GM21381 (cell line): ENCODE data around the gene COL5A1.
"Not testable (repeated sequence)": the region's sequence is repeated elsewhere in the genome, so short reads cannot be mapped to it uniquely, and the experiment has no call there.

ENCODE experiments used
- ATAC-seq: cut with Tn5 transposase; IDR thresholded peaks from one replicate; pipeline ENCODE4 v1.9.1; 2021; ENCODE audit warnings: mild to moderate bottlenecking, moderate library complexity; ENCODE audit not compliant: unreplicated experiment

Gene COL5A1

DNA sequence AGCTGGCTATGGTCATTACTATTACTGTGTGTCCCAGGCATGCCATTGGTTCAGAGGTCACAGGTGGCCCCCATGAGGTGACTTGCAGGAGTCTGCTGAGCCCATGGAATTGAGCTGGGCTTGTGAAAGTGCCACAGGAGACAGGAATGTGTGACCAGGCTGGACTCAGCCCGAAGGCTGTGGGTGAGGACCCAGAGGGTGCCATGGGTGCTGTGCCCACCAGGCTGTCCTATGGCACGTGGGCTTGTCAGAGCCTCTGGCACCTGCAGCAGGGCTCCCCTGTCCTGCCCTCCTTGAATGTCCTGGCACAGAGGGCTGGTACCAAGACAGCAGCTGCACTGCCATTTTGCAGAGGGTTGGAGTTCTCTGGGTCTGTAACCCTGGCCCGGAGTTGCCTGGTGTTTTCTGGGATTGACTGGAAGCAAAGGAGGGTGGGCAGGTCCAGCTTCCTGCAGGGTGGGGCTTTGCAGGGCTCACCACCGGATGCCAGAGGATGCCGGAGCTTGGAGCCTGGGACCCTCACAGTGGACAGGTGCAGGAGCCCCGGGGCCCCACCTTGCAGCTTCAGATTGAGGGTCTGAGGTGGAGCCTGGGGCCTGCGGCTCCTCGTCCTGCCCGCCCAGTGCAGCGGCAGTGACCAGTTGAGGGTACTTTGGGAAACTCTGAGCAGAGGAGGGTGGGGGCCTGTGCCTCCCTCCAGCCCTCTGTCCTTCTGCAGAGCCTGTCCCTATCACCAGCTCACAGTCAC lies 14.2 kb downstream of the COL5A1 start:
- no peak for ATAC-seq

DNA sequence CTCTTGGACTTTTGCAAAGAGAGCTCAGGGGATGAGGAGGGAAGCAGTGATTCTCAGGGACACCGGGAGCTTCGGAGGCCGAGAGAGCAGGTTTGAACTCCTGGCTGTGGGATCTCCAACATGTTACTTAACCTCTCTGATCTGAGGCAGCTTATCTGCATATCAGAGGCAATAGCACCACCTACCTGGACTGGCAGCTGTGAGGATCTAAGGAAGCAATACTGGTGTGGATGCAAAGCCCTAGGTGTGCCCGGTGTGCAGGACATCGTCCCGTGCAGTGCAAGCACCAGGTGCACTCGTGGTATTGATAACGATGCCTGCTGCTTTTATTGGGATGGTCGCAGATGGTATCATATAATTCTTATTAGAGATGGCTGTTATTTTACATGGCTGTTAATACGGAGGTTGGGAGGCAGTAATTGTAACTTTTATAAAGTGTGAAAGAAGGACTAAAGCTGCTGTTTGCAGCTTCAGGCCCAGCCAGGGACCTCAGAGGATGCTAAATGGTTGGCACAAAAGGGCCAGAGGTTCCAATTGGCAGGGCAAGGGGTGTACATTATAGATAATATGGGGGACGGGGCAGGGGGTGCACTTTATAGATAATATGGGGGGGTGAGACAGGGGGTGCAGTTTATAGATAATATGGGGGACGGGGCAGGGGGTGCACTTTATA lies 14.9 kb downstream of the COL5A1 start:
- no peak for ATAC-seq

DNA sequence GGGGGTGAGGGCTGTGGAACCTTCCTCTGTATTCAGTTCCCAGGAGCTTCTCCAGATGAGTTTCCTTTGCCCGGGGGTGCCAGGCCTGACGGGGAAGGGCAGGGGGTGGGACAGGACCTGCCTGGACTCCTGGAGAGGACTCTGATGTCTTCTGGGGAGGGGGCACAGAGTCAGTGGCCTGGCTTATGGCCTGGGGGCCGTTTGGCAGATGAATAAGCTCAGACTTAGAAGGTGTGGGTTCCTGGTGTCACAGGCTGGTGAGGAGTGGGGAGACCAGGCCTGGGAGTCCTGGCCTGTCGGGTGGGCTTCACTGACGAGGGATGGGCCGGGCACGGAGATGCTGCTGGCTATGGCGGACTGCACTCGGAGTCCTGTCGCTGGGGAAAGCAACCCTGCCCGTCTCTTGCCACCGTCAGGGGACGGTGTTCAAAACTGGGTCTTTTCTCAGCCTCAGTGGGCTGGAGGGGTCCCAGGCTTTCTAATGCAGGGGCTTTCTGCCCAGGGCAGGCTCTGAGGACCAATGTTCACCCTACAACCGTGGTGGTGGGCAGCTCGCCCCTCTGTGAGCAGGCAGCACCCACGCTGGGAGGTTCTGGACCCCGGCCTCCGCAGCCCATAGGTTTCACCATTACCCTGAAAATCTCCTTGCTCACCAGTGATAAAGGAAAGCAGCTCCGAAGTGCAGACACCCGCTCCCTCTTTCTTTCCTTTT lies 16.2 kb downstream of the COL5A1 start:
- ATAC-seq, result no peak

DNA sequence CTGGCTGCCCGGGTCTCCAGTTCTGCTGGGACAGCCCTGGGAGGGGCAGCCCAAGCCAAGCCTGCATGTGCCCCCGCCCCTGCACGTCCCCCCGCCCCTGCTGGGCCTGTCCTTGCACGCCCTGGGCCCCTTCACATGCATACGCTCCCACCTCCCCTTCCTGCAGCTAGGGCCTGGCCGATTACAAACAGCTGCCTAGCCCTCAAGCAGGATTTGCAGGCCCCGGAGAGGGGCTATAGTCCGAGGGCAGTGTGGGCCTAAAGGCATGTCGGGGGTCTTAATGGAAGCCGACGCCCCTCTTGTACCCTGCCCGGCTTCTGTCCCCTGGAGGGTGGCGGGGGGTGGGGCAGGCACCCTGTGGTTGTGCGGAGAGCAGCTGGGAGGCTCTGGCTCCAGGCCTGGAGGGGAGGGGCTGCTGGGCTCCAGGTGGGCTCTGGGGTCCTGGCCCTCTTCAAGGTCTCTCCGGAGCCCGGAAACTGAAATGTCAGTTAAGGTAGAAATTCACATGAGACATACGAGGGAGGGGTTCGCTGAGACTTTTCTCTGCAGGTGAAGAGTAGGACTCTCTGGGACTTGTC lies 16.9 kb downstream of the COL5A1 start:
- no peak for ATAC-seq

DNA sequence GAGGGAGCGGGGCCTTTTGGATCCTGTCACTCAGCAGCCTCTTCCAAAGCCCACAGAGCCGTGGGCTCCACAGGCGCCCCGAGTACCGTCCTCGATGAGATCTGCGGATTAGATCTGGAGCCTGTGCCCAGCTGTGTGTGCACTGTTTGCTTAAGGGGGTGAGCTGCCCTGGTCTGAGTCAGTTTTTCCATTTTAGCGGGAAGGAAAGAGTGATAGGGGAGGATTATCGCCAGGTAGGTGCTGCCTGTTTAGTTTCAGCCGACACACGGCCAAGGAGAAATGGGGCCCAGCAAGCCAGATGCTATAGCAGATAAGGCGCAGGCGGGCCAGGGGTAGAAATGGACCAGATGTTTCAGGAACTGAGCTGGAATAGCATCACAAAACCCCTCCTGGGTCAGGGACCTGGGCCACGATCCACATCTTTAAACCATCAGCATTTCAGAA lies 18.1 kb downstream of the COL5A1 start:
- no peak for ATAC-seq

DNA sequence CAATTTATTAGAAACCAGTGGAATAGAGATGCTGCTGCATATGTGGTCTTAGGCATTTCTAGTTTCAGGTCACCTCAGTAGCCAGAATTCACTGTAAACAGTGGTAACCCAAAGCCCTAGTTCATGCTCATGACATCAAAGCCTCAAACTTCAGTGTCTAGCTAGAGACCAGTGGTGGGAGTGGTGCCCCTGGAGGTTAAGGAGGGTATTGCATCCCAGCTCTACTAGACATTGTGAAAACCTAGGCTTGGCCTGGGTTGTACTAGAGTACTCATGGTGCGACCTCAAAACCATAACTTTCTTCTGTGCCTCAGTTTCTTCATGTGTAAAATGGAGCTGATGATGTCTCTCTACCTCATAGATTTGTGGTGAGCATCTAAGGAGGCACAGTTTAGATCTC lies 18.8 kb downstream of the COL5A1 start:
- no peak for ATAC-seq

DNA sequence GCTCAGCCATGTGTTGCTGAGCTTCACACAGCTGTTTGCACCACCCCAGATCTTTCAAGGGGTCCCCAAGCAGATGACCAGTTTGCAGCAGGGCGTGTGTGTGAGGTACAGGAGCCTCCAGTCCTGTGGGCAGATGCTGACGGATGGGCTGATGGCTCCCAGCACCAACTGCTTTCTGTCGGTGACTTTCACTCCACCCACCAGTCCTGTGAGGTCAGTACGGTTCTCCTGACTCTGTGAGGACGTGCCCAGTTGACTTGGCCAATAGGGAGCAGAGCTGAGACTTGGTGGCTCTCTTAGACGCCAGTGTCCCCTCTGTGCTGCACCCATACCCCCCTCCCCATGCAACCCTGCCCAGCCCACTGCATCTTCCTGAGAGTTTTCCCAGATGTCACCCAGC lies 19.7 kb downstream of the COL5A1 start:
- no peak for ATAC-seq

DNA sequence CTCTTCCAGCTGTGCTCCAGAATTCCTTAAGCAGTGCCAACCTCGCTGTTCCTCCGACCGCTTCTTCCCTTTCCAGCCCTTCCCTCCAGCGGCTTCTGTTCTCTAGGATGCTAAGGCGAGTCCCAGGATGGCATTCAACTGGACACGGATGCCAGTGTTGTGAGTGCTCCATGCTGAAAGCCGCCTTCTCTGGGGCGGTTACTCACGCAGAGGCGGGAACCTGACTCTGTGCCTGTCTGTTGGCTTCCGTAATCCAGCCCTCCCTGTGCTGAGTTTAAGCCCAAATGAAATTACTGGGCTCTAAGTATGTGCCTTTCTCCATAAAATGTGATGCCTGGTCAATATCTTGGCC lies 20.2 kb downstream of the COL5A1 start:
- ATAC-seq, result no peak

DNA sequence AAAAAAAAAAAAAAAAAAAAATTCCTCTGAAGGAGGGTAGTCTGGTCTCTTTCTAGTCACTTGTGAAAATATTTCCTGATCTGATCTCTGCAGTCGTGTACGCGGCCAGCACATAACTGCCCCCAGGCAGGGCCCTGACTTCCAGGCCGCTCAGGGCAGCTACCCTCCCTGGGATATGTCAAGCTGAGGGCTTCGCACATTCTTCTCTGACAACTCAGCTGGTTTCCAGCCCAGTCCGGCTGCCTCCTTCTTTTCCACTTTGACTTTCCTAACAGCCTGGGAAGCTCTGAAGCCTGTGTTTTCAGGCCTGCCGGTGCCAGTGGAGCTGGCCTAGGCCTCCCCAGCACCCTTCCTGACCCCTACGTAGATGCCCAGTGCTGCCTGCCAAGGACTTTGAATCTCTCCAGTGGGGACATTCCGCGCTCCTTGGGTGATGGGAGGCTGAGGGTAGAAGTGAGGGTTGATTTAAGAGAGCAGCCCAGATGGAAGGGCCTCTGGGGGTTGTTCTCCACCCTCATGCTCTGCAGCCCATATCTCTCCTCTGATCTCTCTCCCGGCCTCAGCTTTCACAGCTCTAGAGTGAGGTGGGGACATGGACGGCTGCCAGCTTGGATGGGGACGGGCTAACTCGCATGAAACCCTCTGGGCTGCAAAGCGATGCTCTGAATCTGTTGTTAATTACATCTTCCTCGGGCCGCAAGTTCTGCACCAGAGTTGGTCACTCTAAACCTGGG lies 20.7 kb downstream of the COL5A1 start:
- no peak for ATAC-seq

DNA sequence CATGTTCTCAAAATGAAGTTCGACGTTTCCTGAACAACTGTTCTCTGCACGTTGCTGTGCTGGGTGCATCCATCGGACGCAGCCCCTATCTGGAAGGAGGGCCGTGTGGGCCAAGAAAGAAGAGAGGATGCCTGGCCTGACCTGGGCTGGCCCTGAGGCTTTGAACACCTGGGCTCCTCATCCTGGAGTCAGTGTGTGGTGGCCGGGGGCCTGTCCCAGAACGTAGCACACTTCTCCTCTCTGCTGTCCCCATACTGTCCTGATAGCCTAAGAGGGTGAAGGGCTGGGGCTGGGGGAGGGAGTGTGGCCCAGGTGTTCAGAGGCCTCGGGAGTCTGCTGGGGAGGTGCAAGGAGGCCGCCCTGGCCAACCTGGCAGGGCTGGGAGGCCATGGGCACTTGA lies 21.5 kb downstream of the COL5A1 start:
- ATAC-seq, result no peak

DNA sequence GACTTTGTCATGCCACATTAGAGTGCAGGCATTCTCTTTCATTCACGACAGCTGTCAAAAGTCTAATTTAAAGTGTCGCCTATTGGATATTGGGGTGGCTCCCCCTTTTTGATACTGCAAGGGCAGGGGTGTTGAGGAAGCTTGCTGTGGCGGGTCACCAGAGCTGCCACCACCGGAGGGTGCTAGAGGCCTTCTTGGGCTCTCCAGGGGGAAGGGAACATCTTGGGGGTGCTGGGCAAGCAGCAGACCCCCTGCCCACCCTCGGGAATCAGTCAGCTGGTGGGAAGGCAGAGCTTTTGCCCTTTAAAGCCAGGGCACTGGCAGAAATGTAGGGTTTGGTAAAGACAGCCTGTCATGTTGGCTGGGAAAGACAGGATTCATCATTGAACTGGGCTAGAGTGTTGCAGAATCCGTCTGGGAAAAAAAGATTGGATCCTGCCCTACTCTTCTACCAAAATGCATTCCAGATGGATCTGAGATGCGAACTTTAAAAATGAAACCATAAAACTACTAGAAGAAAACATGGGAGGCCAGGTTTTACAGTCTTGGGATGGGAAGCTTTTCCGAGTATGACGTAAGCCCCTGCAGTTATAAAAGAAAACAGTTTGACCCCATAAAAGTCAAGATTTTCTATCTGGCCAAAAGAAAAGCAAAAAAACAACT lies 22.3 kb downstream of the COL5A1 start:
- ATAC-seq, result no peak

DNA sequence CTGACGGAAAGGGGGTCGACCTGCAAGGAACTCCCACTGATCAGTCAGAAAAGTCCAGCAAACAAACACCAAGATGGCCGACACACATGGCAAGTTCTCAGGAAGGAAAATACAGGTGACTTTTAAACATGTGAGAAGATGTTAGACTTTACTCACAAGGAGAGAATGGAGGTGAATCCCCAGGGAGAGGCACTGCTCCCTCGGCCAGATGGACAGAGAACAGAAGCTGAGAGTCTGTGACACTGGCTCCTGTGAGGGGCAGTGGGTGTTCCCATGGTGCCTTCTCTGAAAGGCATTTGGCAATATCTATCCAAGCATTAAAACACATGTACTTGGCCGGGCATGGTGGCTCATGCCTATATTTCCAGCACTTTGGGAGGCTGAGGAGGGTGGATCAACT lies 22.8 kb downstream of the COL5A1 start:
- ATAC-seq, result no peak

DNA sequence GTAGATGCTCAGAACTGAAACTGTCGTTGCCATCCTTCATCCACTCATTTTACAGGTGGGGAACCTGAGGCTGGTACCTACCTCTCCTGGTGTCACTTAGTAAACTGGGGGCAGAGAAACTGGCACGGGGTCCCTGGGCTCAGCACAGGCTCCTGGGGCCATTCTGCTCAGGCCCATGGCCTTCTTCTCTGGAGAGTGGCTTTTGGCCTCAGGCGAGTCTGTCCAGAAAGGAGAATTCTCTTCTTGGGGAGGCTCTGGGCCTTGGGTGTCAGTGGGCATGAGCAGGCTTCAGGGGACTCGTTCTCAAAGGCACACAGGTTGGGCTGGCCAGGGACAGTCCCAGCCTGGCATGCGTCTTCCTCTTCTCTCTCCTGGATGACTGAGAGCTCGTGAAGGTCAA lies 24.6 kb downstream of the COL5A1 start:
- no peak for ATAC-seq

DNA sequence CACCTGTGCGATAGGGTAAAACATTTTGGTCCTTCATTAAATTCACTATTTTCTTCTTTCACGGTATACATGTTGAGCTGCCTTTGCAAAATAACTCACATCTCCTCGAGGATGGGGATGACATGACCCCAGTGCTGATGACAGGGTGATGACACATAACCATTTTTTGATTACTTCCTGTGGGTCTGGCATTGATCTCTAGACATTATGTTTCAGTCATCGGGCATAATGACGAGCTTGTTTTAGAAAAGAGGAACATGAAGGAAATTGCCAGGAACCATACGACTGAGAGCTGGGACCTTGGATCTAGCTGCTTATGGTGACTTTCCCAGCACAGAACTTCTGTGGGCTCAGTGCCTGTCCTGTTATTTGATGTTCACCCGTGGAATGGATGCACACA lies 25.2 kb downstream of the COL5A1 start:
- ATAC-seq, result no peak

DNA sequence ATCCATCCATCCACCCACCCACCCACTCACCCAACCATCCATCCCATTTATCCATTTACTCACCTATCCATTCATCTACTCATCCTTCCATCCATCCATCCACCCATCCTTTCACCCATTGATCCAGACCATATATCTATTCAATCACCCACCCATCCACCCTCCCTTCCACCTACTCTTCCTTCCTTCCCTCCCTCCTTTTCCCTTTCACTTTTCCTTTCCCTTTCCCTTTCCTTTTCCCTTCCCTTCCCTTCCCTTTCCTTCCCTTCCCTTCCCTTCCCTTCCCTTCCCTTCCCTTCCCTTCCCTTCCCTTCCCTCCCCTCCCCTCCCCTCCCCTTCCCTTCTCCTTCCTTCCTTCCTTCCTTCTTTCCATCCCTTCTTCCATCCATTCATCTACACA lies 27.4 kb downstream of the COL5A1 start:
- not testable (repeated sequence) for ATAC-seq

DNA sequence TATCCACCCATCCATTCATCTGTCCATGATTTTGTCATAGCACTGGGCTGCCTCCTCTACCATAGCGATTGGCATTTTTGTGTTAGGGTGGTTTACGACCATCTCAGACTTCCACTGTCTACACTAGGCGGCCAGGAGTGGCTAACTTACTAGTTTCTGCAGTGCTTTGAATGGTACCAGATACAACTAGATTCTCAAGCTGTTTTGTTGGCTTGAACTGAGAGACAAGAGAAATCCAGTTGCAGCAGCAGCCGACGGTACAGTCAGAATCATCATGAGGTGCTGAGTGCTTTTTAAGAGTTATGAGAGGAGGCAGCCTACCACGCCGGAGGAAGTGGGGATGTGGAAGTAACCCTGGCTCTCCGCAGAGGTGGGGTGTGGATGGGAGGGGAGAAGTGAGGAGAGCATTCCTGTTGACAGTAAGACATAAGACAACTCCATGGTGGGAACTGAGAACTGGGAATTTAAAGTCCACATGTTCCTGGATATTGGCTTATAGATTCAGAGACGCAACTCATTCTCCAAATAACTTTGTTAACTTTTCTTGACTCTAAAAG lies 27.9 kb downstream of the COL5A1 start:
- ATAC-seq, result no peak

DNA sequence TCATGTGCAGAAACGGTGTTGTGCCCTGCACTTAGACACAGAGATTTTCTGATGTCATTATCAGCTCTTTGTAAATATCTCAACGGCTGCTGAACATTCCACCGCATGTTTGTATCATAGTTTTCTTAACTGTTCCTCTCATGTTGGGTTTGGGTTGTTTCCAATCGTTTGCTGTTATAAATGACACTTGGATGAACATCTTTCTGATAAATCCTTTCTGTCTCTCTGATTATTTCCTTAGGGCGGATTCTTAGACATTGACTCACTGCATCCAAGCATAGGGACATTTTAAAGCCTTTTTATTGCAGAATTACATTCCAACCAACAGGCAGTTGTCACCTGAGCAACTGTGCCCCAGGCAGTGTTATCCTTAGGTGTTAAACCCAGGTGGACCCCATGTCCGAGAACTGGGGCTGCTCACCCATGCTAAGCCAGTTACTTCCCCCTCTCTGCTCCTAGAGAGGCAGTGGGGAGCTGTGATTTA lies 28.5 kb downstream of the COL5A1 start:
- ATAC-seq, result no peak

DNA sequence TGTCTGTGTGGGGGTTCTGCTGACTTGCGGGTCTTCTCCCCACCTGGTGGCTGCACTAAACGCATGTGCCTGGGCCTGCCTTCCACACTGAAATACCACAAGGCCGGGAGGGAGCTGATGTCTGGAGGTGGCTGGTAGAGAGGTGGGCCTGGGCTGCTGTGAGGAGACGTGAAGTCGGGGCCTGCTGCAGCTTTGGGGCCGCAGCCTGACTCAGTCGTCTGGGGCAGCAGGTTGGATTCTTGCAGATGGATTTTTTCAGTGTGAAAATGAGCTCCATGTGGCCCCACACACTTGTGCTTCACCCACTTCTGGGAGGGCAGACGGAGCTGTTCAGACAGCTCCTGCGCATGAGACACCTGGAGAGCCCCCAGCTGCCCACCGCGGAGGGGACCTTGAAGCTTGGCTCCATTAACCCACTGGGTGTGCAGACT lies 29.3 kb downstream of the COL5A1 start:
- ATAC-seq, result no peak

DNA sequence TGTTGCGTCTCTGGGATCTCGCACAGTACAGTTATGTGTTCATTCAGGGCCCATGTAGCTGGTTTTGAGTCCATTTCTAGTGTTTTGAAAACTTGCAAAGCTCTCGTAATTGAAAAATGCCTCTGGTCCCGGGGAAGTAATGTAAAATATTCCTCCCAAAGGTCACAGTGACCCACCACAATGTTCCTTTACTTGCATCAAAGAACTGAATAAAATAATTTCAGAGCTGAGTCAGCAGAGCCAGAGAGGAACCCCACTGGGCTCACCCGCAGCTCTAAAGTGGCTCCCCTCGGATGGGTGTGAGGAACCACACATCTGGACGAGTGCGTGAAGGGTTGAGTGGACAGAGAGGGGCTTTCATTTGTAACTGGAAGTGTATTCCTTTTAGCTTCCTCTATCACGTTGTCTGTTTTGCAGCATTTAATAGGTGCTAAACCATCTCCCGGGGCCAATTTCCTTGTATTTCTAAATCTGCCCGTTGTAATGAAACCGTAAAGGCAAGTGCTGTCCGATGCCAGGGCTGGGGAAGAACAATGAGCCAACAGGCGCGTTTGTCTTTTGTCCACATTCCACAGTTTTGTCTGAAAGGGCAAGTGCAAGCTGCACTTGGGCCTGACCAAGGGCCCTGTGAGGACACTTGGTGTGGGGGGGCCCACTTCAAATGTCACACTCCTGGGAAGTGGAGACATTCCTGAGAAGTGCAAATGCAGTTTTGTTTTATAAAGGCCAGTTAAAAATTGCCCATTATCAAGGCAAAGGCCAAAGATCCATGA lies 29.9 kb downstream of the COL5A1 start:
- ATAC-seq, result no peak
